Upper lobe of left lung (tissue), 6 donors: Measurements from ENCODE around the gene GAPDHS. TPM values are rescaled to one million over a fixed set of nuclear protein-coding genes. Genes with fewer than 3 reads are reported as not detected.

Source experiments
- ATAC-seq, 2 donors: fragments of 200-7000 bp; cut with Tn5 transposase; one replicate each; pipeline ENCODE4 v1.9.1; 2022; ENCODE audit warnings: mild to moderate bottlenecking in 2 of 2, moderate library complexity in 2 of 2; ENCODE audit not compliant: low FRiP score in 2 of 2
- DNase-seq, 2 donors: peaks; one replicate each; pipeline ENCODE4 v3.0.0-alpha.2; 2019 to 2020
- H3K27ac ChIP-seq, 4 donors: fragments of 200-600 bp; sonication (generic); one replicate each; pipeline ENCODE4 v1.5.1; 2016 to 2019
- H3K27me3 ChIP-seq, 4 donors: fragments of 200-600 bp; sonication (generic); one replicate each; pipeline ENCODE4 v1.5.1; 2017 to 2019
- H3K36me3 ChIP-seq, 4 donors: fragments of 200-600 bp; sonication (generic); one replicate each; pipeline ENCODE4 v1.5.1; 2016 to 2019
- H3K4me1 ChIP-seq, 4 donors: fragments of 200-600 bp; sonication (generic); one replicate each; pipeline ENCODE4 v1.5.1; 2018 to 2019
- H3K4me3 ChIP-seq, 4 donors: fragments of 200-600 bp; sonication (generic); one replicate each; pipeline ENCODE4 v1.5.1; 2017 to 2019; ENCODE audit warnings: mild to moderate bottlenecking in 2 of 4, moderate library complexity in 1 of 4
- H3K9me3 ChIP-seq, 4 donors: fragments of 200-600 bp; sonication (generic); one replicate each; pipeline ENCODE4 v1.5.1; 2018 to 2019
- CTCF ChIP-seq, 6 experiments: fragments of 450-650 bp in 4 of 6; fragments of 200-600 bp in 2 of 6; sonication (generic) in 2 of 6; IDR thresholded peaks; one replicate each; pipeline ENCODE4 v1.5.1; 2016 to 2019; ENCODE audit warnings: antibody characterized with exemption in 6 of 6
- EP300 ChIP-seq, 4 donors: sonication (generic); formaldehyde crosslinking; IDR thresholded peaks; one replicate each; pipeline ENCODE4 v1.5.1; 2017; ENCODE audit warnings: antibody characterized with exemption in 4 of 4, control low read depth in 2 of 4
- POLR2A ChIP-seq, 4 donors: fragments of 450-650 bp; IDR thresholded peaks; one replicate each; pipeline ENCODE4 v1.5.1; 2016 to 2017; ENCODE audit warnings: antibody characterized with exemption in 4 of 4, mild to moderate bottlenecking in 2 of 4
- POLR2AphosphoS5 ChIP-seq, 2 donors: sonication (generic); formaldehyde crosslinking; IDR thresholded peaks; one replicate each; pipeline ENCODE4 v1.5.1; 2017; ENCODE audit warnings: antibody characterized with exemption in 2 of 2
- WGBS, 2 donors: methylation state at CpG; one replicate each; pipeline ENCODE4 v1.1.5; 2017 to 2018; 5-methylcytosine and 5-hydroxymethylcytosine counted together
- total RNA-seq, 6 donors: library from RNA; depleted of rRNA in 4 of 6; stranded (reverse); fragments of >200 nt in 4 of 6; gene quantifications; one replicate each; pipeline versions ENCODE4 v1.1.0 to v1.2.1, GENCODE V29; 2016 to 2021
- donor health status: DM: no; HTN: no; CAD: no; lungs with moderate emphysema.
- donor health status: DM: no; HTN: yes; CAD: no; lungs with severe emphysema.

The GAPDHS gene
- total RNA-seq, 6 donors from 2014 or later = not detected

DNA sequence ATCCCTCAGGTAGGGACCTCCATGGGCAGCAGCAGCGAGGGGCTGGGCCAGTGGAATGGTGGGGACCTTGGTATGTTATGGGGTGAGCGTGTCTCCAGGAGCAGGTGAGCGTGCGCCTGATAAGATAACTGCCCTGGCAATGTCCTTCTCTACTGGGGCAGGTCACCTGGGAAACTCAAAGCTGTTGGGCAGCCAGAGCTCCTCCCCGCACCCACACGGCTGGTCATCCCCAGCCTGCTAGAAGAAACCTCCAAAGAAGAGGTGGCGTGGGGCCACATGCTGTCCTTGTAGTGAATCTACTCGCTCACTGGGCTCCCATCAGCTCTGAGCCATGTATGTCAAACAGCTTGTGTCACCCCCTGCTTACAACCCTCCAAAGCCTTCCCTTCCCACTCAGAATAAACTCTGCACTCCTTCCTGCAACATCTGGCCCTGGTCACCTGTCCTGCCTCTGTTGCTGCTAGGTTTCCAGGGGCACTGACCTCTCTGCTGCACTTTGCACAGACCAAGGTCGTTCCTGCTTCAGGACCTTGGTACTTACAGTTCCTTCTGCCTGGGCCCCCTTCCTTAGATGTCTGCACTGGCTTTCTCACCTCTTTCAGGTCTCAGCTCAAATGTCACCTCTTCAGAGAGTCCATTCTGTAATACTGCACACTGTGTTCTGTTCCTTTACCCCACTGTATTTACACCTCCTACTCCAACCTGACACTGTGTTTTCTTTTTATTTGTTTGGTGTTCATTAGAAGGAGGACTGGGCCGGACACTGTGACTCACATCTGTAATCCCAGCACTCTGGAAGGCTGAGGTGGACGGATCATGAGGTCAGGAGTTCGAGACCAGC, 32.0 kb downstream of the GAPDHS start:
- WGBS, 2 donors = 75 to 83% methylated on average over 12 of the region's 12 CpGs
- ATAC-seq (no peak), DNase-seq (no peak)
- H3K27ac ChIP-seq = no peak overlapping the region
- H3K9me3 ChIP-seq = no peaks in the 10 kb centered on the region
- no peak overlapping the region for H3K4me3 ChIP-seq
- no peaks in the 10 kb centered on the region for H3K36me3 ChIP-seq
- H3K27me3 ChIP-seq = peaks cover 0 to 3% (median 0%) of the 10 kb centered on the region in 4 donors
- H3K4me1 ChIP-seq = no peaks in the 10 kb centered on the region
- TF ChIP-seq CTCF (IDR thresholded peaks at IDR 0.05) (no peak), POLR2AphosphoS5 (IDR thresholded peaks at IDR 0.05) (no peak), POLR2A (IDR thresholded peaks at IDR 0.05) (no peak), EP300 (IDR thresholded peaks at IDR 0.05) (no peak)

DNA sequence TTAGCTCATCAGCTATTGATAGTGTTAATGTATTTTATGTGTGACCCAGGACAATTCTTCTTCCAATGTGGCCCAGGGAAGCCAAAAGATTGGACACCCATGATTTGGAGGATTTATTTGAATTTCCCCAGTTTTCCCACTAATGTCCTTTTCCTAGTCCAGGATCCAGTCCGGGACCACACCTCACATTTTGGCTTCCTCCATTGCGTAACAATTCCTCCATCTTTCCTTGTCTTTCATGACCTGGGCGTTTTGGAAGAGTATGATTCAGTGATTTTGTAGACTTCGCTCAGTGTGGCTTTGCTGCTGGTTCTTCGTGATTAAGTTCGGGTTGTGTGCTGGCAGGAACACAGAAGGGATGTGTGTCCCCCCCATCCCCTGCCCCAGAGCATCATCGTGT, 33.5 kb downstream of the GAPDHS start:
- Histone ChIP-seq H3K9me3 (no peaks in the 10 kb centered on the region), H3K27me3 (no peaks in the 10 kb centered on the region), H3K27ac (no peak overlapping the region), H3K36me3 (no peaks in the 10 kb centered on the region), H3K4me3 (no peak overlapping the region), H3K4me1 (no peaks in the 10 kb centered on the region)
- ATAC-seq = no peak
- WGBS, 2 donors = 75 to 79% methylated on average over 7 of the region's 7 CpGs
- TF ChIP-seq EP300 (IDR thresholded peaks at IDR 0.05) (no peak), POLR2A (IDR thresholded peaks at IDR 0.05) (no peak), POLR2AphosphoS5 (IDR thresholded peaks at IDR 0.05) (no peak), CTCF (IDR thresholded peaks at IDR 0.05) (no peak)
- DNase-seq = no peak

DNA sequence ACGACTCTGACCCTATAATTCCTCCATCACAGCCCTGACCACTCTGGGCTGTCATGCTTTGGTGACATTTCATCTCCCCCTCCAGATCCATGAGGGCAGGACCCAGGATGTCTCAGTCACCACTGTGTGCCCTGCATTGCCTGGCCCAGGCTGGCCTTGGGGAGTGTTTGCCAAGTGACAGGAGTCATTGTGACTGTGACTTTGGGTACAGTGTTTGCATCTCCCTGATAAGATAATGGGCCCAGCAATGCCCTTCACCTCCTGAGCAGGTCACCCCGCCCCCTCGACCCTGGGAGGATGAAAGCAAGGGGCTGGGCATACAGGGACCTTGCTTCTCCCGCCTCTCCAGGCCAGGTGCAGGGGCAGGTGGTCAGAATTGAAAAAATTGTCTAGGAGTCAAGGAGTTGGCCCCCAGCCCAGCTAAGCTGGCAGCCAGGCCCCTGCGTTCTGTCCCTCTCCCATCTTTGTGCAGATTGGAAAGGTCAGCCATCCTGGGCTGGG, 36.1 kb downstream of the GAPDHS start:
- no peak for TF ChIP-seq POLR2A (IDR thresholded peaks at IDR 0.05)
- no peak for TF ChIP-seq CTCF (IDR thresholded peaks at IDR 0.05)
- no peak for TF ChIP-seq POLR2AphosphoS5 (IDR thresholded peaks at IDR 0.05)
- TF ChIP-seq EP300 (IDR thresholded peaks at IDR 0.05) = no peak
- ATAC-seq = no peak
- 50 to 65% methylated on average over 2 to 5 of the region's 5 CpGs for WGBS, 2 donors
- Histone ChIP-seq H3K4me3 (no peak overlapping the region), H3K27ac (no peak overlapping the region), H3K27me3 (no peaks in the 10 kb centered on the region), H3K36me3 (no peaks in the 10 kb centered on the region), H3K9me3 (no peaks in the 10 kb centered on the region), H3K4me1 (no peaks in the 10 kb centered on the region)
- no peak for DNase-seq

GRCh38 chr19:35571406-35571965, 38.2 kb downstream of the GAPDHS start:
- Histone ChIP-seq H3K4me1 (no peaks in the 10 kb centered on the region), H3K27ac (no peak overlapping the region), H3K27me3 (no peaks in the 10 kb centered on the region), H3K9me3 (peaks cover 7 to 12% (median 10%) of the 10 kb centered on the region in 4 donors), H3K4me3 (no peak overlapping the region), H3K36me3 (no peaks in the 10 kb centered on the region)
- TF ChIP-seq EP300 (IDR thresholded peaks at IDR 0.05) (no peak), CTCF (IDR thresholded peaks at IDR 0.05) (no peak), POLR2AphosphoS5 (IDR thresholded peaks at IDR 0.05) (no peak), POLR2A (IDR thresholded peaks at IDR 0.05) (no peak)
- ATAC-seq = no peak
- WGBS, 2 donors = 64 to 88% methylated on average over 1 of the region's 1 CpG
- no peak for DNase-seq
